Skeletal muscle satellite cell (primary cell): ENCODE results near the gene KCNIP4.

Experiments
- H3K27me3 ChIP-seq: 2 replicates; pipeline ENCODE4 v1.7.0; 2013; ENCODE audit warnings: low read length; ENCODE audit not compliant: control insufficient read depth, insufficient read depth
- H3K36me3 ChIP-seq: 2 replicates; pipeline ENCODE4 v1.7.0; 2013; ENCODE audit warnings: mild to moderate bottlenecking, control low read depth, low read length; ENCODE audit not compliant: insufficient read depth
- H3K4me1 ChIP-seq: 2 replicates; pipeline ENCODE4 v1.7.0; 2013; ENCODE audit warnings: low read length; ENCODE audit not compliant: control insufficient read depth, insufficient read depth
- H3K4me2 ChIP-seq: 2 replicates; pipeline ENCODE4 v1.7.0; 2013; ENCODE audit warnings: mild to moderate bottlenecking, low read length
- H3K4me3 ChIP-seq: 2 replicates; pipeline ENCODE4 v1.7.0; 2013; ENCODE audit warnings: low read length
- H3K9ac ChIP-seq: 2 replicates; pipeline ENCODE4 v1.7.0; 2013; ENCODE audit warnings: mild to moderate bottlenecking, low read depth, low read length, moderate library complexity
- H3K9me3 ChIP-seq: replicated peaks from 2 replicates; pipeline ENCODE4 v1.7.0; 2013; ENCODE audit warnings: mild to moderate bottlenecking, control low read depth, low read length

KCNIP4 gene

DNA sequence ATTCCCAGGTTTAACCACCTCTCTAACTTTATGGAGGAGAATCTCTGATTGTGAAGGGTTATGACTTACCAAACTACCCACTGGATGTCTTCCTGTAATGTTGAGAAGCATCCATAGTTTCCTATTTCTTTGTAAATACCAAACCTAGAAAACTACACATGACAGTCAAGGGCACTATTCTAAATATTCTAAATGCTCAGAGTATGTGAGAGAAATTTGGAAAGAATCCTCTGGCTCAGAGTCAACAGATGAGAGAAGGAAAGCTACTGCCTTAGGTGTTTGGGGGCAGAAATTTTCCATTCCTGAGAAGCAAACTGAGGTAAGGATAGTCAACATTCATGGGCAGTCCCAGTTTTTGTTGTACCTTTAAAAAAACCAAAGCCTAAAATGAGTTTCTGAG lies 155.8 kb downstream of the KCNIP4 start:
- no peaks in the 10 kb centered on the region for H3K36me3 ChIP-seq
- H3K4me2 ChIP-seq, result no peak overlapping the region
- H3K27me3 ChIP-seq, result no peaks in the 10 kb centered on the region
- no peak overlapping the region for H3K4me3 ChIP-seq
- H3K4me1 ChIP-seq, result peaks cover 20% of the 10 kb centered on the region
- no peak overlapping the region for H3K9ac ChIP-seq
- no peaks in the 10 kb centered on the region for H3K9me3 ChIP-seq

DNA sequence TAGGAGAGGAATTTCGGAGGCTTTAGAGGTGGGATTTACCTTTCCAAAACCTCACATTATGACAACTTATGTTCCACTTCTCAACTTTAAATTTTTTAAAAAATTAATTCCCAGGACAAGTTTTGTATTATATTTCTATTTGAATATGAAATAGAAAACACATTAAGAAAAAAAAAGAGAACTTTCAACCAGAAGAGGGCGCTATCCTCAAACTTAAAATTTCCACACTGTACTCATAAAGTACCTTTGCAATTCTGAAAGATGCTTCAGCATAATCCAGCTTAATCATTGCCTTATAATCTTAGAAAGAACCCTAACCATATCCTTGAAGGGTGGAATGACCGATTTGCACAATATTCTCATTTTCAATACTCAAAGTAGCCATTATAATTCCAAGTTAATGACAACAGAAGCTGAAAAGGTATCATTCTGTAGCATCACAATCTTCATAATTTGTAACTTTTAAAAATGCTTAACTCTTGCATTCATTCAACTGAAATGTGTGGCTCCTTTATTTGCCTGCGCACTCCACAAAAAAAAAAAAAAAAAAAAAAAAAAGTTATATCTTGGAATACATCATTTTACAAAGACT lies 158.0 kb downstream of the KCNIP4 start:
- H3K4me1 ChIP-seq, result peaks cover 20% of the 10 kb centered on the region
- peak overlapping the region; percentile 49 for H3K4me3 ChIP-seq
- no peaks in the 10 kb centered on the region for H3K36me3 ChIP-seq
- H3K27me3 ChIP-seq, result no peaks in the 10 kb centered on the region
- H3K9ac ChIP-seq, result peak overlapping the region; percentile 25
- no peaks in the 10 kb centered on the region for H3K9me3 ChIP-seq
- peak overlapping the region; percentile 76 for H3K4me2 ChIP-seq

DNA sequence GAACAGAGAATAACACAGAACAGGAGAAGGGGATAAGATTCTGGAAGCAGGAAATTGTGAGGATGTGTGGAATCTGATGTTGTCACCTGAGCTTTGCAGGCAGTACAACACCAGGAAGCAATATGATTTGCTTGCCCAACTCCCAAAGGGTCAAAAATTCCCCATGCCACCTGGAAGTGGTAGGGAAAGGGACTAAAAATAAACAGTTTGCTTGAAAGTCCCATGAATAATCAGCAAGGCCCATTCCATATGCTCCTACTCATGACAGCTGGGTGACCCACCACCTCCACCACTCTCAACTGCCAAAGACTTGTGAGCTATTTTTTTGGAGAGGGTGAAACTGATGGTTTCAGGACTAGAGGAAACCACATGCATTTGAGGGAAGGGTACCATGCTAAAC lies 168.4 kb downstream of the KCNIP4 start:
- H3K36me3 ChIP-seq, result no peaks in the 10 kb centered on the region
- H3K4me2 ChIP-seq, result no peak overlapping the region
- peaks cover 7% of the 10 kb centered on the region for H3K4me1 ChIP-seq
- H3K4me3 ChIP-seq, result no peak overlapping the region
- H3K9ac ChIP-seq, result no peak overlapping the region
- H3K27me3 ChIP-seq, result no peaks in the 10 kb centered on the region
- H3K9me3 ChIP-seq, result no peaks in the 10 kb centered on the region

DNA sequence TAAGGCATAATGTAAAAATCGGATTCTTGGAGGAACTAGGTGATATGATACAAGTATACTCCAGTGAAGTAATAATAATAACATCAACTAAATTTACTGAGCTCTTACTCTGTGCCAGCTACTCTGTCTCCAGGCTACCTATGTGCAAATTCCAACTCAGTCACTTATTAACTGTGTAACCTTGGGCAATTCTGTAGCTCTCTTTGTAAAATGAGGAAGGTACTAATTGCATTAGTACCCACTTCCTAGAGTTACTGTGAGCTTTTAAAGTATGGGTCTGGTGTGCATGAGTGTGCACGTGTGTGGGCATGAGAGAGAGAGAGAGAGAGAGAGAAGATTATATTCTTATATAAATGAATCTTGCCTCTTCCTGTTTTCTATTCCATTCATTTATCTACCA lies 169.9 kb downstream of the KCNIP4 start:
- Histone ChIP-seq H3K4me1 (peaks cover 7% of the 10 kb centered on the region), H3K36me3 (no peaks in the 10 kb centered on the region), H3K9ac (no peak overlapping the region), H3K4me3 (no peak overlapping the region), H3K9me3 (no peaks in the 10 kb centered on the region), H3K4me2 (no peak overlapping the region), H3K27me3 (no peaks in the 10 kb centered on the region)

DNA sequence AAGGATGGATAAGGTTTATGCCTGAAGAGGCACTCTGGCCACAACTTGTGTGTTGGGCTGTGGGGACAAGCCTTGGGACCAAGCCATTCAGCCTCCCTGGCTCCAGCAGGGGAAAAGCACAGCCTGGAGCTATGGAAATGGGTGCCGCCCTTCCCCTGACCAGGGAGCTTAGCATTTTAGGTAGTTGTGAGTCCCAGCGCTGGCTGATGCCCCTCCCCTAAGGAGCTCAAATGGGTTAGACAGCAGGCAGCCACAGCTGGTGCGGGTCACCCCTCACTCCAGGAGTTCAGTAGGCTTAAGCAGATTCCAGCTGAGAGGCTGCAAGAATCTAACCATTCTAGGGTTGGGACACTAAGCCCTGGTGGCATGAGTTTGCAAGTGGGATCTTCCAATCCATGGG lies 172.9 kb downstream of the KCNIP4 start:
- H3K27me3 ChIP-seq, result no peaks in the 10 kb centered on the region
- H3K36me3 ChIP-seq, result no peaks in the 10 kb centered on the region
- no peak overlapping the region for H3K4me3 ChIP-seq
- no peak overlapping the region for H3K4me2 ChIP-seq
- no peak overlapping the region for H3K9ac ChIP-seq
- peaks cover 7% of the 10 kb centered on the region for H3K4me1 ChIP-seq
- no peaks in the 10 kb centered on the region for H3K9me3 ChIP-seq

DNA sequence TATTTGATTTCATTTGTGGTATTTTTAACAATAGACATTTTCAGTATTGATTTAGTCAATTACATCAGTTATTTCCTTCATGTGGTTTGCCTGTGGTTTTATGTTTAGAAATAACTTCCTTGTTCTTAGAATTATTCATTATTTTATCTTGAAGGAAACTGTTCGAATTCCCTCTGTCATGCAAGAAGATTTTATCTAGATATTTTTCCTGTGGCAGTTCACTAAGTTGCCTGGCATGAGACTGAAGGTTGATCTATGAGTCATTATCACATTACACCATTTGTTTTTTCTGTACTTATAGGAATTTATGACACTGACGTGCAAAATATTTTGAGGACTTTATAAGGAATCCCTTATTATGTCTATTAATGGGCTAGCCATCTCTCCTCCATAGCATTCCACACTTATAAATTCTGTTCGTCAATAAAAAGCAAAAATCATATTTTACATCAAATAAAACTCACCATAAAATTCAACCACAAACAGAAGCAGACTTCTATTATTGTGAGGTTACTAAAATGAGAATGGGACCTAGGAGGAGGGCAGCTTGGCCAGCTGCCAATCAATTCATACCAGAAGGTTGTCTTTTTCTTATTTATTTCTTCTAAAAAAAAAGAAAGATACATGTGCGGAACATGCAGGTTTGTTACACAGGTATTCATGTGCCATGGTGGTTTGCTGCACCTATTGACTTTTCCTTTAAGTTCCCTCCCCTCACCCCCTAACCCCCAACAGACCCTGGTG lies 179.0 kb downstream of the KCNIP4 start:
- peaks cover 9% of the 10 kb centered on the region for H3K27me3 ChIP-seq
- H3K9ac ChIP-seq, result peak overlapping the region; percentile 18
- peak overlapping the region; percentile 4 for H3K4me2 ChIP-seq
- peaks cover 12% of the 10 kb centered on the region for H3K4me1 ChIP-seq
- H3K9me3 ChIP-seq, result no peaks in the 10 kb centered on the region
- H3K36me3 ChIP-seq, result no peaks in the 10 kb centered on the region
- H3K4me3 ChIP-seq, result no peak overlapping the region

DNA sequence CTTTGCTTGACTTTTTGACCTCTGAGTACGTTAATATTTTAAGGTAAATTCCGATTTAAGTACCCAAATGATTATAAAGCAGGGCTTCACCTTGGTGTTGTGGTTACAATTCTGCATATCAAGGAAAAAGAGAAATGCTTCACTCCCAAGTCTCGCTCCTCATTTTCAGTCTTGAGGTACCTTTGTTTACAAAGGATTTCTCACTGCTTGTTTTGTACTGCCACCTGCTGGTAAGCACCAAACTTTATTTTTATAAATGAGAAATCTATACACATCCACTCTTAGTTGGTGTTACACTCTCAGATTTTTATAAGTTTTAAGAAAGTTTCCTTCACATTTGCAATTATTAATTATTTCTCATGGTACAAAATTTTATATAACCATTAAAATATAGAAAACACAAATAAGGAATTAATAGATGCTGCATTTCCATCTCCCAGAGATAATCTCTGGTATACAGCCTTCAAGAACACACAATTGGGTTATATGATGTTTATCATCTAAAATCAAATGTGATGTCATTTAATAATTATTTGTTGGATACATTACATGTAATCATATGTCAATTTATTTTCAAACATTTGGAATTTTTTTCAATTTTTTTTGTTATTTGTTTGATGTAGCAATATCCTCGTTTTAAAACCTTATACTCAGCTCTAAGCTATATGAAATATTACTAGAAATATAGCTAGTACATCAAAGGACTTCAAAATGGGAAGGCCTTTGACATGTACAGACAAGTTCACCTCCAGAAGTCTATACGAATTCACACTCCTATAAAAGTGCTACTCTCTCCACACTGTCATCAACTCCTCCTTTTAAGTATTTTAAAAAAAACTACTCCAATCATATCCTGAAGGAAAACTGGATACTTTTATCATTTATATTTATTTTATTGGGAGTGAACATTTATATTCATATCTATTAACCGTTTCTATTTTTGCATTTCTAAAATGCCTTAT lies 179.9 kb downstream of the KCNIP4 start:
- Histone ChIP-seq H3K36me3 (no peaks in the 10 kb centered on the region), H3K4me2 (peak overlapping the region; percentile 63), H3K27me3 (peaks cover 13% of the 10 kb centered on the region), H3K9me3 (no peaks in the 10 kb centered on the region), H3K9ac (peak overlapping the region; percentile 18), H3K4me3 (no peak overlapping the region), H3K4me1 (peaks cover 12% of the 10 kb centered on the region)

DNA sequence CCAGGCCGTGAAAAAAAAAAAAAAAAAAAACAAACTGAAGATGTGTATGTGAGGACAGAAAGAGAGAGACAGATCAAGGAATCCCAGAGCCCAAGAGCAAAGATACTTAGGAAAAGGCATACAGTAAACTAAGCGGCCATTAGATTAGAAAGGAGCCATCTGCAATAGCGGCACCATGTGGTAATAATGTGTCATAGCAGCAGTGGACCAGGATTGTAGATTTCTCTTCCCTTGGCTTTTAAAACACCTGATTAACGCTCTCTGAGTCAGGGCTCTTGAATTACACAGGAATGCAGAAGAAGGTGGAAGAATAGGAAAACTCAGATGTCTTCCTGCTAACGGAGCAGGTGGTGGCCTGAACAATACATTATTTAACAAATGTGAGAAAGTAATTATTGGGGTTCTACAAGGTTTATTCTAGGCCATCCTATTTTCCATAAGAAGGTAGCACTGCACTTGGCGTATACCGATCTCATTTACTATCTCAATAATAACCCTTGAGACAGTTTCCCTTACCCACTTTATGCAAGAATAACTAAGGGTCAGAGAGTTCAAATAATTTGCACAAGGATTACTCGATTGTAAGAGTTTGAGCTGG lies 182.7 kb downstream of the KCNIP4 start:
- no peak overlapping the region for H3K9ac ChIP-seq
- H3K27me3 ChIP-seq, result peaks cover 21% of the 10 kb centered on the region

DNA sequence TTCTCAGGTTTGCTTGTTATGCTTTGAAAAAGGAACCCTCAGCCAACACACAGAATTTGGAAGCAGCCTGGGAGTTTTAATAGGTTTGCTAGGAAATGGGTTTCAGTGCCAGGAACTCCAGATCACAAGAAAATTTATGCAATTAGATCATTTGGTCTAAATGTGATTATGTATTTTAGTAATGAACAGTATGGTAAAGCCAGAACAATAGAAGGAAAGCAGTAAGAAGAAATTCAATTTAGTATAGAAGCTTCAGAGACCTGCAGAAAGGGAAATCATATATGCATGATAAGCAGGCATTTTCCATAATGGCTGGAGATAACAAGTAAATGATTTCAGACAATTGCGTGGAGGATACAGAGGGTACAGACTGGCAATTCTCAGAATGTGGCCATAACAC lies 184.7 kb downstream of the KCNIP4 start:
- Histone ChIP-seq H3K27me3 (peaks cover 30% of the 10 kb centered on the region), H3K4me1 (peaks cover 2% of the 10 kb centered on the region), H3K9ac (no peak overlapping the region), H3K4me3 (no peak overlapping the region), H3K9me3 (no peaks in the 10 kb centered on the region), H3K4me2 (no peak overlapping the region), H3K36me3 (no peaks in the 10 kb centered on the region)

More for the DNA sequence above, 182.7 kb downstream of the KCNIP4 start:
- Histone ChIP-seq H3K9me3 (no peaks in the 10 kb centered on the region), H3K4me1 (peaks cover 12% of the 10 kb centered on the region), H3K4me3 (no peak overlapping the region), H3K36me3 (no peaks in the 10 kb centered on the region), H3K4me2 (no peak overlapping the region)

DNA sequence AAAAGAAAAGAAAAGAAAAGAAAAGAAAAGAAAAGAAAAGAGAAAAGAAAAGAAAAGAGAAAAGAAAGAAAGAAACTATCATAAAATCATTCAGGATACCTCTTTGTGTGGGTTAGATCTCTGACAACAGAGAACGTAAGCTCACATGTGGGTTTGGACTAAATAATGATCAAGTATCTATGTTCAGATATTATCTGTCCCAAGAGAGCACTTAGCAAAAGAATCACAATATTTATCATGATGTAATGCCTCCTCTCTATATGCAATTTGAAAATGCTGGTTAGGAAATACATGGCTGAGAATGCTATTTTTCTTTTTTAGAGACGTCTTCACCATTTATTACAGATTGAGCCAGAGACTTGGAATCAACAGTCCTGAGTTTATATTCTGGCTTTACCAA lies 191.3 kb downstream of the KCNIP4 start:
- Histone ChIP-seq H3K9me3 (no peaks in the 10 kb centered on the region), H3K4me3 (no peak overlapping the region), H3K4me2 (no peak overlapping the region), H3K9ac (no peak overlapping the region), H3K36me3 (no peaks in the 10 kb centered on the region), H3K27me3 (peaks cover 10% of the 10 kb centered on the region), H3K4me1 (no peaks in the 10 kb centered on the region)

DNA sequence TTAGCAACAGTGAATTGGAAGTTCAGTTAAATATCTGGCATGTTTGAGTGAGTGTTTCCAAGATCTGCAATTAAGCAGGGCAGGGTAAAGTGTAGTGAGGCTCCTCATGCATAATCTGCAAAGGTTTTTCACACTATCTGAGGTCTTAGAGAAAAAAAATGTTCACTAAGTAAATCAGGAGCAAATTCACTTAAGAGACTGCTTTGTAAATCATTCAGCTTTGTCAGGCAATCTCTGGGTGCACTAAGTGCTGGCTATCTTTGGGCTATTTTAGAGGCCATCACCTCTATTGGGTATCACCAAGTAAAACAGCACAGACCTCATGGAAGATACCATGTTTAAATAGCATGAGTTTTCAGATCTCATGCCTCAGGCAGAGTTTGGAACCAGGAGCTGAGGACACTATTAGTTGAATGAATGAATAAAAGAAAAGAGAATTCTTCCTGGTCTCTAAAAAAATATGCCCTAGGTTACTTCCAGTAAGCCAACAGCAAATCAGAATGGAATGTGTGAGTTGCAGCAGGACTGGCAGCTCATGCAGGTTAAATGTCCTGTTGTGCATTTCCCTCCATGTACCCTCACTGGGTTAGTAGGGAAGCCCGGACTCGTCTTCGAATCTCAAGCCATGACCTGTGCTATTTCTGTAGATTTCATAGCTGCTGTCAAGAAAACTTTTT lies 195.3 kb downstream of the KCNIP4 start:
- Histone ChIP-seq H3K27me3 (no peaks in the 10 kb centered on the region), H3K36me3 (no peaks in the 10 kb centered on the region), H3K4me2 (no peak overlapping the region), H3K4me3 (no peak overlapping the region), H3K9me3 (no peaks in the 10 kb centered on the region), H3K9ac (no peak overlapping the region), H3K4me1 (no peaks in the 10 kb centered on the region)
